Transverse colon (tissue), 3 donors: Measurements from ENCODE around the gene PLCE1.

Source experiments
- POLR2A ChIP-seq: fragments of 450-650 bp; IDR thresholded peaks from one replicate; pipeline ENCODE4 v1.6.1; 2016; ENCODE audit warnings: antibody characterized with exemption, mild to moderate bottlenecking, moderate library complexity
- TF ChIP-seq, protein P1 (sequence below), 5 experiments: fragments of 200-600 bp in 3 of 5; fragments of 450-650 bp in 2 of 5; sonication (generic) in 3 of 5; IDR thresholded peaks; 1 replicate in 2 of 5; 2 replicates in 3 of 5; pipeline ENCODE4 v1.5.1; 2016 to 2017; ENCODE audit warnings: antibody characterized with exemption in 5 of 5, inconsistent platforms in 3 of 5, mild to moderate bottlenecking in 2 of 5, moderate library complexity in 1 of 5

DNA sequence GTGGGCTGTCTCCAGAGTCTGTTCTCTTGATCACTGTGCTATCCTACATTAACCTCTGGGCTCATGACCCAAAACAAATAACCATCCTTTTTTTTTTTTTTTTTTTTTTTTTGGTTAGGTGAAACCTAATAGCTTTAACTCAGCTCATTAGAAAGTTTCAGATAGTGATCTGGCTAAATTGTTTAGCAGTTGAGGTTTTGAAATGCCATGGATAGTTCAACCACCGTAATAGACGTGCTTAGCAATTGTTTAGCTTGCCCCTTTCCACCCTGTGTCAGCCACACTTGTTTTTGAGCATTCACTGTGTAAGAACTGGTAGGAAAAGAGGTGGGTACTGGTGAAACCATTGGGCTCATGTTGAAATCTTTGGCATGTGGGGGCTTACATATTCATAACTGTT lies 3.8 kb downstream of the PLCE1 start:
- TF ChIP-seq, protein P1, sequence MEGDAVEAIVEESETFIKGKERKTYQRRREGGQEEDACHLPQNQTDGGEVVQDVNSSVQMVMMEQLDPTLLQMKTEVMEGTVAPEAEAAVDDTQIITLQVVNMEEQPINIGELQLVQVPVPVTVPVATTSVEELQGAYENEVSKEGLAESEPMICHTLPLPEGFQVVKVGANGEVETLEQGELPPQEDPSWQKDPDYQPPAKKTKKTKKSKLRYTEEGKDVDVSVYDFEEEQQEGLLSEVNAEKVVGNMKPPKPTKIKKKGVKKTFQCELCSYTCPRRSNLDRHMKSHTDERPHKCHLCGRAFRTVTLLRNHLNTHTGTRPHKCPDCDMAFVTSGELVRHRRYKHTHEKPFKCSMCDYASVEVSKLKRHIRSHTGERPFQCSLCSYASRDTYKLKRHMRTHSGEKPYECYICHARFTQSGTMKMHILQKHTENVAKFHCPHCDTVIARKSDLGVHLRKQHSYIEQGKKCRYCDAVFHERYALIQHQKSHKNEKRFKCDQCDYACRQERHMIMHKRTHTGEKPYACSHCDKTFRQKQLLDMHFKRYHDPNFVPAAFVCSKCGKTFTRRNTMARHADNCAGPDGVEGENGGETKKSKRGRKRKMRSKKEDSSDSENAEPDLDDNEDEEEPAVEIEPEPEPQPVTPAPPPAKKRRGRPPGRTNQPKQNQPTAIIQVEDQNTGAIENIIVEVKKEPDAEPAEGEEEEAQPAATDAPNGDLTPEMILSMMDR (IDR thresholded peaks at IDR 0.05): no peak
- no peak for TF ChIP-seq POLR2A
